Measurements from ENCODE around the gene GDF3. TPM values are rescaled to one million over a fixed set of nuclear protein-coding genes. Genes with fewer than 3 reads are reported as not detected.
"Not testable (repeated sequence)": the region's sequence is repeated elsewhere in the genome, so short reads cannot be mapped to it uniquely, and the experiment has no call there.

The GDF3 gene
- total RNA-seq (2014; rRNA removed; shearing (Covaris generic)): not detected in 2 replicates

- DNase-seq (ENCODE audit: low read depth): peak; percentile 36
These were observed at the start of gene GDF3 for GRCh38 chr12:7695566-7696197. Gene GDF3, minus strand, starts transcription at chr12:7695775. Its CDS starts 47 bp downstream, at chr12:7695728.

GRCh38 chr12:7732993-7733392, 37.4 kb upstream of the GDF3 start:
- DNase-seq (ENCODE audit: low read depth): no peak

- no peak for DNase-seq (ENCODE audit: low read depth)
These were observed 35.9 kb upstream of the GDF3 start for GRCh38 chr12:7731486-7731885.

GRCh38 chr12:7730984-7731383, 35.4 kb upstream of the GDF3 start:
- DNase-seq (ENCODE audit: low read depth): not testable (repeated sequence)

- DNase-seq (ENCODE audit: low read depth): no peak
These were observed 34.2 kb upstream of the GDF3 start for GRCh38 chr12:7729746-7730145.

GRCh38 chr12:7723926-7724325, 28.4 kb upstream of the GDF3 start:
- DNase-seq (ENCODE audit: low read depth): no peak

- no peak for DNase-seq (ENCODE audit: low read depth)
These were observed 24.6 kb upstream of the GDF3 start for GRCh38 chr12:7719946-7720730.

- DNase-seq (ENCODE audit: low read depth): peak; percentile 9
These were observed 20.8 kb upstream of the GDF3 start for GRCh38 chr12:7716381-7716780.

GRCh38 chr12:7712841-7713442, 17.4 kb upstream of the GDF3 start:
- no peak for DNase-seq (ENCODE audit: low read depth)

GRCh38 chr12:7711133-7711532, 15.6 kb upstream of the GDF3 start, which contains the start of gene DPPA3:
Gene DPPA3, plus strand, starts transcription at chr12:7711433. Its CDS starts 138 bp downstream, at chr12:7711571.
- DNase-seq (ENCODE audit: low read depth): no peak

- no peak for DNase-seq (ENCODE audit: low read depth)
These were observed 14.5 kb upstream of the GDF3 start for GRCh38 chr12:7709969-7710675.

- no peak for DNase-seq (ENCODE audit: low read depth)
These were observed 10.3 kb upstream of the GDF3 start for GRCh38 chr12:7705846-7706245.

GRCh38 chr12:7695237-7695560, 376 bp downstream of the GDF3 start:
- DNase-seq (ENCODE audit: low read depth): no peak

GRCh38 chr12:7694556-7695236, 879 bp downstream of the GDF3 start:
- no peak for DNase-seq (ENCODE audit: low read depth)

- no peak for DNase-seq (ENCODE audit: low read depth)
These were observed 1.8 kb downstream of the GDF3 start for GRCh38 chr12:7693793-7694192.

- no peak for DNase-seq (ENCODE audit: low read depth)
These were observed 14.0 kb downstream of the GDF3 start for GRCh38 chr12:7681535-7681934.

- no peak for DNase-seq (ENCODE audit: low read depth)
These were observed 16.1 kb downstream of the GDF3 start for GRCh38 chr12:7679251-7680045.

- DNase-seq (ENCODE audit: low read depth): no peak
These were observed 16.8 kb downstream of the GDF3 start for GRCh38 chr12:7678744-7679143.

GRCh38 chr12:7677432-7677888, 18.1 kb downstream of the GDF3 start:
- DNase-seq (ENCODE audit: low read depth): peak; percentile 36

- not testable (repeated sequence) for DNase-seq (ENCODE audit: low read depth)
These were observed 20.1 kb downstream of the GDF3 start for GRCh38 chr12:7675455-7675854.

GRCh38 chr12:7668171-7668570, 27.4 kb downstream of the GDF3 start:
- no peak for DNase-seq (ENCODE audit: low read depth)
